IPS-20b (cell line): Measurements from ENCODE around the gene APBB1IP.

Experiments used
- H3K27ac ChIP-seq: one replicate; pipeline ENCODE4 v1.5.1; 2013; ENCODE audit warnings: low read length
- H3K27me3 ChIP-seq: 2 replicates; pipeline ENCODE4 v1.6.1; 2013; ENCODE audit warnings: mild to moderate bottlenecking, low read length, inconsistent platforms; ENCODE audit not compliant: insufficient read depth
- H3K36me3 ChIP-seq: 2 replicates; pipeline ENCODE4 v1.6.1; 2013; ENCODE audit warnings: low read depth, mild to moderate bottlenecking, inconsistent platforms, low read length, moderate library complexity; ENCODE audit not compliant: insufficient read depth
- H3K4me1 ChIP-seq: 2 replicates; pipeline ENCODE4 v1.6.1; 2013; ENCODE audit warnings: mild to moderate bottlenecking, control low read depth, inconsistent platforms, low read length, moderate library complexity; ENCODE audit not compliant: insufficient read depth
- H3K4me3 ChIP-seq: 2 replicates; pipeline ENCODE4 v1.5.1; 2013; ENCODE audit warnings: mild to moderate bottlenecking, low read length, inconsistent platforms
- H3K9ac ChIP-seq: 2 replicates; pipeline ENCODE4 v1.6.1; 2013; ENCODE audit warnings: low read depth, mild to moderate bottlenecking, inconsistent platforms, low read length, moderate library complexity
- H3K9me3 ChIP-seq: 2 replicates; pipeline ENCODE4 v1.6.1; 2013; ENCODE audit warnings: mild to moderate bottlenecking, low read depth, low read length, inconsistent platforms; ENCODE audit not compliant: insufficient read depth

APBB1IP gene

GRCh38 chr10:26517141-26517867 lies 79.2 kb downstream of the APBB1IP start:
- Histone ChIP-seq H3K4me3 (peak overlapping the region; percentile 31; the same call in 1 of the 2 replicates), H3K36me3 (no peaks in the 10 kb centered on the region), H3K9me3 (peaks cover 8% of the 10 kb centered on the region; the same call in 1 of the 2 replicates)

GRCh38 chr10:26519803-26520202 lies 81.7 kb downstream of the APBB1IP start:
- no peak overlapping the region for H3K27ac ChIP-seq
- H3K9ac ChIP-seq: no peak overlapping the region
- peaks cover 12% of the 10 kb centered on the region; the same call in 1 of the 2 replicates for H3K4me1 ChIP-seq
- no peaks in the 10 kb centered on the region for H3K9me3 ChIP-seq
- H3K36me3 ChIP-seq: no peaks in the 10 kb centered on the region
- no peaks in the 10 kb centered on the region for H3K27me3 ChIP-seq
- H3K4me3 ChIP-seq: no peak overlapping the region

More at GRCh38 chr10:26517141-26517867, 79.2 kb downstream of the APBB1IP start:
- Histone ChIP-seq H3K4me1 (peaks cover 12% of the 10 kb centered on the region; the same call in 1 of the 2 replicates), H3K27ac (no peak overlapping the region), H3K9ac (peak overlapping the region; percentile 23; the same call in 1 of the 2 replicates), H3K27me3 (no peaks in the 10 kb centered on the region)

DNA sequence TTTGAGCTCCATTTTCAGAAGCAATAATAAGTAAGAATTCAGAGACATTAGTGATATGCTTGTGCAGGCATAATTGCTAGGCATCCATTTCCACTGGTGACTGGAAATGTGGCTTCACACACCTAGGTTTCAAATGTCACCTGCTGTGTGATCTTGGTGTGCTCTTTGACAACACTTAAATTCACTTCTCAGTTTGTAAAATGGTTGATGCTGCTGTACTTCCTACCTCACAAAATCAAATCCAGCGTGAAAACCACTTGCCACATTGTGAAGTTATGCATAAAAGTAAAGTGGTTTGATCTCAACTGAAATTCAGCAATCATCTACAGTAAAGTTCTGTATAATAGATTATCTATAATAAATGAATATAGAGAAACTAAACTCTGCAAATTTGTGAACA lies 82.4 kb downstream of the APBB1IP start:
- H3K9me3 ChIP-seq: no peaks in the 10 kb centered on the region
- no peak overlapping the region for H3K27ac ChIP-seq
- H3K9ac ChIP-seq: no peak overlapping the region
- H3K4me1 ChIP-seq: peaks cover 12% of the 10 kb centered on the region; the same call in 1 of the 2 replicates
- H3K27me3 ChIP-seq: no peaks in the 10 kb centered on the region
- H3K36me3 ChIP-seq: no peaks in the 10 kb centered on the region
- H3K4me3 ChIP-seq: no peak overlapping the region

GRCh38 chr10:26524161-26524896 lies 86.2 kb downstream of the APBB1IP start:
- no peak overlapping the region for H3K27ac ChIP-seq
- H3K27me3 ChIP-seq: no peaks in the 10 kb centered on the region
- no peak overlapping the region for H3K9ac ChIP-seq
- H3K9me3 ChIP-seq: no peaks in the 10 kb centered on the region
- no peaks in the 10 kb centered on the region for H3K36me3 ChIP-seq
- no peak overlapping the region for H3K4me3 ChIP-seq
- H3K4me1 ChIP-seq: no peaks in the 10 kb centered on the region

DNA sequence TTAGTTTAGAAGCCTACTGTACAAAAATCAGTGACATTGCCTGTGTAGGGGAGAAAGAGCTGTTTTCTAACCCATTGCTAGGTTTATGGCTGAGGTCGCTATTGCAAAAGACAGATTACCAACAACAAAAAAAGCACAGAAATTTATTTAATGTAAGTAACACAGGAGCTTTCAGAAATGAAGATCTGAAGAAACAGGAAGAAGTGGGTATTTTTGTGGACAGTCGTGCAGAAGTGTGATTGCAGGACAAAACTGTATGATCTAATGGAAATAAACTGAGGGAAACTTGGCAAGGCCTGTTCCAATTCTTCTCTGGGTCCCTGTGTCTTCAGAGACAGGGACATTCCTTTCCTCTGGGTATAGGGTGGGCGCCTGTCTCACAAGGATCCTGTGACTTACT lies 87.4 kb downstream of the APBB1IP start:
- Histone ChIP-seq H3K9ac (no peak overlapping the region), H3K4me1 (no peaks in the 10 kb centered on the region), H3K9me3 (no peaks in the 10 kb centered on the region), H3K27me3 (no peaks in the 10 kb centered on the region), H3K4me3 (no peak overlapping the region), H3K36me3 (no peaks in the 10 kb centered on the region), H3K27ac (no peak overlapping the region)

DNA sequence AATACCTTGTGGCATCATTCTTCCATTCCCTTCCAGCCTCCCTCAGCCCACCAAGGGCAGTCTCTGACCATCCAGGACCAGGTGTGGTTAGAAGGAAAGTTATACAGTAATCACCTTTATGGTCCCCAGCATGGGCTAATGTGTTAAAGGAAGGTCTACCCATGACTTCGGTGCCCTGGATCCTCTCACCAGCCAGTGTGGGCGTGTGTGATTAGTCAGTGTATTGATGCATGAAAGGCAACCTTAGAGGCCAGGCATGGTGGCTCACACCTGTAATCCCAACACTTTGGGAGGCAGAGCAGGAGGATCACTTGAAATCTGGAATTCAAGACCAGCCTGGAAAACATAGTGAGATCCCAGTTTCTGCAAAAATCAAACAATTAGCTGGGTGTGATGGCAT lies 88.9 kb downstream of the APBB1IP start:
- no peak overlapping the region for H3K9ac ChIP-seq
- no peaks in the 10 kb centered on the region for H3K27me3 ChIP-seq
- H3K4me3 ChIP-seq: no peak overlapping the region
- no peaks in the 10 kb centered on the region for H3K36me3 ChIP-seq
- H3K4me1 ChIP-seq: no peaks in the 10 kb centered on the region
- H3K9me3 ChIP-seq: no peaks in the 10 kb centered on the region
- no peak overlapping the region for H3K27ac ChIP-seq

DNA sequence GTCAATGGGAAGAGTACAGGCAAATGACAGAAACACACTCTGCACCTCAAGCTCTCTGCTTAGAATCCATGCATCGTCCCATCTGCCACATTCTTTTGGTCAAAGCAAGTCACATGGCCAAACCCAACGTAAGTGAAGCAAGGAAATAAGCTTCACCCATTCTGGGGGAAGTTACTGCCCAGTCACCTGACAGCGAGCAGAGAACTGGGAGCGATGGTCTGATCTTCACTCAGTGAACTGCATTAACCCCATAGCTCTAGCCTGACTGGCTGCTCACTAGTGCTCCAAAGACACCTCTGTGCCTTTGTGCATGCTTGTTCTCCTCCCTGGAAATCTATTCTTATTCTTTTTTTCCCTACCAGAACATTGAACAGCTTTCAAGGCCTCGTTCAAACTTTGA lies 89.9 kb downstream of the APBB1IP start:
- H3K9ac ChIP-seq: no peak overlapping the region
- no peak overlapping the region for H3K4me3 ChIP-seq
- no peaks in the 10 kb centered on the region for H3K27me3 ChIP-seq
- no peaks in the 10 kb centered on the region for H3K9me3 ChIP-seq
- H3K36me3 ChIP-seq: no peaks in the 10 kb centered on the region
- H3K27ac ChIP-seq: no peak overlapping the region
- no peaks in the 10 kb centered on the region for H3K4me1 ChIP-seq

- Histone ChIP-seq H3K36me3 (no peaks in the 10 kb centered on the region), H3K4me1 (no peaks in the 10 kb centered on the region), H3K9me3 (no peaks in the 10 kb centered on the region), H3K4me3 (no peak overlapping the region), H3K9ac (no peak overlapping the region), H3K27me3 (no peaks in the 10 kb centered on the region), H3K27ac (no peak overlapping the region)
Observed at GRCh38 chr10:26528715-26529393, 90.7 kb downstream of the APBB1IP start.

- Histone ChIP-seq H3K4me1 (no peaks in the 10 kb centered on the region), H3K9ac (no peak overlapping the region), H3K4me3 (no peak overlapping the region), H3K36me3 (no peaks in the 10 kb centered on the region), H3K27me3 (no peaks in the 10 kb centered on the region), H3K9me3 (no peaks in the 10 kb centered on the region), H3K27ac (no peak overlapping the region)
Observed at GRCh38 chr10:26534384-26534783, 96.2 kb downstream of the APBB1IP start.

DNA sequence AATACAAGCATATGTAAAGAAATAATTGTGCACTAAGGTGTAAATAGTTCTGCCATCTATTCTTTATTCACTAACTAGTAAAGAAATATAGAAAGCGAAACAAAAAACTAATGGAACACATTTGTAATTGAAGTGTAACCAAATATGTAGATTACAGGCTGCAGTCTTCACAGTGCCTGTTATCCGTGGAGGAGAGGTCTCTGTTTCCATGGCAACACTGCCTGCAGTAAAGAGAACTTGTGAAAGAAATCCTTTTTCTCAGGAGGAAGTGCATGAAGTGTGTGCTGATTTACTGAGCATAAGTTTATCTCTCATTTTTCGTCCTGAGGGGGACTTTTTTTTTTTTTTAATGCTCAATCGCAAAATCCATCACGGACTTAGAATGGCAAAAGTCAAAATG lies 102.5 kb downstream of the APBB1IP start:
- no peak overlapping the region for H3K27ac ChIP-seq
- H3K4me3 ChIP-seq: no peak overlapping the region
- no peak overlapping the region for H3K9ac ChIP-seq
- H3K36me3 ChIP-seq: no peaks in the 10 kb centered on the region
- H3K27me3 ChIP-seq: no peaks in the 10 kb centered on the region
- no peaks in the 10 kb centered on the region for H3K9me3 ChIP-seq
- H3K4me1 ChIP-seq: no peaks in the 10 kb centered on the region

DNA sequence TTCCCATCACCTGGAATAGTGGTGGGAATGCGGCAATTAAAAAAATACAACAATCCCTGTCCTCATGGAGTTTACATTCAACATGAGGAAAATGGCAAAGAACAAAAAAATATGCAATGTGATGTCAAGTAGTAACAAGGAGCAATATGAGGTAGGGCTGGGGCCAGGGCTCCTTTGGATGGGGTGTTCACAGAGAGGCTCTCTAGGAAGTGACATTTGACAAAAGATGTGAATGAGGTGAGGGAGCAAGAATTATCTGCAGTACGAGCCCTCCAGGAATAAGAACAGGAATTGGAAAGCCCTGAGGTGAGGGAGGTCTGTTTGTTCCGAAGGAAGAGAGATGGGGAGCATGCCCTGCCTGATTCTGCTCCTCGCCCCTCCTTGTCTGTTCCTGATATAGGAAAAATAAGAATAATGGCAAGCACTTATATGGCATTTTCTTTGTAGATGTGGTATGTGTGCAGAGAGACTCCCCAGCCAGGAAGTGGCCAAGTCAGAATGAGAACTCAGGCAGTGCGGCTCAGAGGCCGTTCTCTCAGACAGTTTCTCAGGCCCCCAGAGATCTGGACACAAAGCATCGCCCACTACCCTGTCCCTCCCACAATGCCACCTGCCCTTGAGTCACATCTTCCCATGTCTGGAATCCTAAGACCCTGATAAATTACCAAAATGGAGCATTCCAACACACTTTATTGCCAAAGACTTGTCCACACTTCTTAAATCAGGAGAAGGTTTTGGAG lies 105.6 kb downstream of the APBB1IP start:
- no peaks in the 10 kb centered on the region for H3K9me3 ChIP-seq
- no peaks in the 10 kb centered on the region for H3K36me3 ChIP-seq
- H3K27me3 ChIP-seq: no peaks in the 10 kb centered on the region
- no peak overlapping the region for H3K27ac ChIP-seq
- no peak overlapping the region for H3K4me3 ChIP-seq
- no peaks in the 10 kb centered on the region for H3K4me1 ChIP-seq
- no peak overlapping the region for H3K9ac ChIP-seq
